ENCODE data around the gene MS4A15.
"Not testable (repeated sequence)": the region's sequence is repeated elsewhere in the genome, so short reads cannot be mapped to it uniquely, and the experiment has no call there.

The MS4A15 gene

GRCh38 chr11:60795291-60795690 lies 38.6 kb downstream of the MS4A15 start:
- Histone ChIP-seq H3K27ac (no peak overlapping the region), H3K4me3 (no peak overlapping the region)

DNA sequence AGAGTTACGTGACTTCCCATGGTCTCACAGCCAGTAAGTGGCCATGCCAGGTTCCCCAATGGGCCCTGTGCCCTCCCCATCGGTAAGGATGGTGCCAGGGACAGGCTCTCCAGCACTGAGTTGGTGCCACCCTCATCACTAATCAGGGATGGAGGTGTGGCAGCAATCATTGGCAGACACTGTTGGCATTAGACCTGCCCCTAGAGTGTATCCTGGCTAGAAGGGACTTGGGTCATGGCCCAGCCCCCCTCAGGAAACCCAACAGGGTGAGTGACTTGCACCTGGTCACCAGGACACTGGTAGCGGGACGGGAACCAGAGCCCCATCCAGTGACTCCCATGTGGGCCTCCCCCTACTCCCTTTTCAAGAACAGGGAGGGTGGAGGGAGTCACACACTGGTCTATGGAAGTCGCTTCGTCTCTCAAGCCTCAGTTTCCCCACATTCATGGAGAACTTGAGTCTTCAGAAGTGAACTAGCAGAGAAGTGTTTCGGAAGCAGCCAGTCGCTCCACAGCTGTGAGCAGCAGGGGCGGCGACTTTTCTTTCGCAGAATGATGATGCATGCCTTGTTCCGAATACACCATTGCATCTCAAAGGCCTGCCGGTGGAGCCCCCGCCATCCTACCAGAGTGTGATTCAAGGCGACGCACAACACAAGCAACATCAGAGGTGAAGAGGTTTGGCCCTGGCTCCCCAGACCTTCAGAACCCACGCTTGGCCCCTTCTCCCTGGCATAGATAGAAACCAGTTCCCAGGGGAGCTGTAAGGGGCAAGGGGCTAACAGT lies 41.4 kb downstream of the MS4A15 start:
- Histone ChIP-seq H3K27ac (no peak overlapping the region), H3K4me3 (no peak overlapping the region)

DNA sequence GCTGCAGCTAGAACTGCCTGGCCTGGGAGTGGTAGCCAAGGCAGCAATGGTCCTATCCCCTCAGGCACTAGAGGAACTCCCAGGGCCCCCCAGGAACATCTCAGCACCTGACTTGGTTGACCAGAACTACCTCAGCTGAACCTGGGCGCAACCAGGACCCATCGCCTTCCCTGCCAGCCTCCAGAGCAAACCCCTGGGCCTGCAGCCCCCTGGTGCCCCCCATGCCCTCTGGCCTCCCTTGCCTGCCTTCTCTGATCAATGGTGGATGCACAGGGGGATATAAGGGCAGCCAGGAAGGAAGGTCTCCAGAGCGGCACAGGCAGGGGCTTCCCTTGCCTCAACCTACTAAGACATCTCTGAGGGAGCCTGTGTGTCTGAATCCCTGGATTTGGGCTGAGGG lies 42.0 kb downstream of the MS4A15 start:
- no peak overlapping the region for H3K27ac ChIP-seq

GRCh38 chr11:60801194-60801593 lies 44.5 kb downstream of the MS4A15 start:
- Histone ChIP-seq H3K4me3 (no peak overlapping the region), H3K27ac (no peak overlapping the region)

More for the DNA sequence above, 42.0 kb downstream of the MS4A15 start:
- H3K4me3 ChIP-seq, result no peak overlapping the region

DNA sequence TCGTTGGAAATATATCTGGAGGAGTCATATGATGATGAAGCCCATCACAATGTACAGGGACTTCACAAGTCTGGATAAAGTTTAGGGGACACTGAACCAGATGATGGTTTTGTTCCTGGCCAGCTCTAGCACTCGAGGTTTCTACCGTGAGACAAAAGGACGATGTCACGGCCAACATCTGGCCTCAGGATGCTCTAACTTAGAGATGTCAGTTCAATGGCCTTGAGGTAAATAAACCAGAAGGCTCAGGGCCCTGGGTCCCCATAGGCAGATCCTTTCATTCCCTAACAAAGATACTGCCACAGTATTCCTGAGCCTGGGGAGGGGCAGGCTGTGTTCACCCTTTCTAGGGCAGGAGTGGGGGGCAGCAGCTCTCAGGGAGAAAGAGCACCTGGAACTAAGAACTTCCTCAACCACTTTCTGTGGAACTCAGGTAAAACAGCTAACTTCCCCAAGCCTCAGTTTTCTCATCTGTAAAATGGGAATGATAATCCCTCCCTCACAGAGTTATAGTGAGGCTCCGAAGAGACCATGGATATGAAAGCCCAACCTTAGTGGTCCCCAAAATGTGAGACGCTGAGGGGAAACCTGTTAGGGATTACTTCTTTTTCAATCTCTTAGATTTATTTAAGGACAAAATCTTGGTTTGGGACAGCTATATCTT lies 46.7 kb downstream of the MS4A15 start:
- H3K4me3 ChIP-seq, result no peak overlapping the region
- H3K27ac ChIP-seq, result no peak overlapping the region

DNA sequence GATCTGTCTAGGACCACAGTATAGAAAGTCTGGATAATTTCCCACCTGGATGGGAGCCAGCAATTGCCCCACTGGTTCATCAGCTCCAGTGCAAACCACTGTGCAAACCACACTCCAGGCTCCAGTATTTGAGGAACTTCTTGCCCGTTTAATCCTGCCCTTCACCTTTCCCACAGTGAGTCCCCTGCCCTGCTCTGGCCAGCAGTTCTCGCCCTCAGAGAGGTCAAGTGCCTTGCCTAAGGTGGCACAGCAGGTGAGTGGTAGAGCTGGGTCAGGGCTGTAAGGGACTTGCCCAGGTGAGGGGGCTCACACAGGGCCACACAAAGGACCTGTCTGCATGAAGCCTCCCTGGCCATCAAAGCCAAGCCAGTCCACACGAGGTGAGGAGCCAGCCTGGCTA lies 52.6 kb downstream of the MS4A15 start:
- Histone ChIP-seq H3K4me3 (no peak overlapping the region), H3K27ac (no peak overlapping the region)

GRCh38 chr11:60809691-60810090 lies 53.0 kb downstream of the MS4A15 start:
- H3K27ac ChIP-seq, result no peak overlapping the region
- no peak overlapping the region for H3K4me3 ChIP-seq

- no peak overlapping the region for H3K27ac ChIP-seq
Measured at GRCh38 chr11:60810151-60810550, 53.5 kb downstream of the MS4A15 start.

DNA sequence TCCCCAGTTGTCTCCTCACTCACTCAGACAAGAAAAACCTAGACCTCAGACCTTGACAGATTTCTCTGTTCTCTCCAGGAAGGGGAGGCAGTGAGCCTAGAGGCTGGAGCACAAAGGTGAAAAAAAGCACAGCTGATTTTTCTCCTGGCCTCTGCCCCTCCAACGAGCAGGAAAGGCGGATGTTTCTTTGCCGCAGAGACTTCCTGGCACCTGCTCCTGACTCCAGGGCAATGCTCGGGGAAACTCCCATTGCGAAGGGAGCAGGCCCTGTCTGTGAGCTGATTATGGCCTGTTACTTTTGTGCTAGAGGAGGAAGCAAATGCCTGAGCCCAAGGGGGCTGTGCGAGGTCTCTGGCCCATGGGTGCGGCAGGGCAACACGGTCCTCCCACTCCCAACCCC lies 53.9 kb downstream of the MS4A15 start:
- Histone ChIP-seq H3K4me3 (no peak overlapping the region), H3K27ac (no peak overlapping the region)

More at GRCh38 chr11:60810151-60810550, 53.5 kb downstream of the MS4A15 start:
- H3K4me3 ChIP-seq, result no peak overlapping the region

GRCh38 chr11:60813324-60813723 lies 56.7 kb downstream of the MS4A15 start:
- Histone ChIP-seq H3K4me3 (no peak overlapping the region), H3K27ac (no peak overlapping the region)

DNA sequence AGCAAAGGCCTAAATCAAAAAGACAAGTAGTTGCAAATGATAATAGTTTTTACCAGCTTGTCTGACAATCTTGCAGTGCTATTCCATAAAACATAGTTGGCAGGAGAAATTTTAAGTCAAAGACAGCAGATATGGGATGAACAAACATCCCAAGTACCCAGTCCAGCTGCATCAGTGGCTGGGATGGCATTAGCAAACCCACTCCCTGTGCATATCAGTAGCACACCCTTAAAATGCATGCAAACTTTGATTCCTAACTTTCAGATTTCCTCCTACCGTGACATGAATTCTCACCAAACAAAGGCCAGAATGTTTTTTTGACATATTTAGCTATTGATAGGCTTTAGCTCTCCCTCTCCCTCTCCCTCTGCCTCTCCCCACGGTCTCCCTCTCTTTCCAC lies 57.4 kb downstream of the MS4A15 start:
- no peak overlapping the region for H3K27ac ChIP-seq

DNA sequence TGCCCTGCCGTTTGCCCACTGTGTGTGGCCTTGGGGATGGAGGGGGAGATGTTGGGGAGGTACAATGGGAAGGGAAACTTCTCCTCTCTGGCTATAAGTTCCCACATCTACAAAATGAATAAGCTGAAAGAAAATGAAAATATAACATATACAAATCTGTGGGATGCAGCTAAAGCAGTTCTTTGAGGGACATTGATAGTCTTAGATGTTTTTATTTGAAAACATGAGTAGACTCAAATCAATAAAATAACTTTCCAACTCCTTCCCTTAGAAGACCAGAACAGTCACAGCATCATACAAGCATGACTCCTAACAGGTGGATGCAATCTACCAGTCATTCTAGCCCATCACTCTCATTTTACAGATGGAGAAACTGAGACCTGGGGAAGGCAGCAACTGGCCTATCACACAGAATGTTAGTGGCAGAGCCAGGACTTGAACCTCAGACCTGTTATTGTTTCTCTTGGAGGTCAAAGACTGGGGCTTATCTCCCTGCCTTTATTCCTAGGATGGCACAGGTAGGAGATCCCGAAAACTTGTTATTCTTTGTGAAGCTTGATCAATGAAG lies 60.0 kb downstream of the MS4A15 start:
- no peak overlapping the region for H3K4me3 ChIP-seq
- H3K27ac ChIP-seq, result no peak overlapping the region

More for the DNA sequence above, 57.4 kb downstream of the MS4A15 start:
- no peak overlapping the region for H3K4me3 ChIP-seq

DNA sequence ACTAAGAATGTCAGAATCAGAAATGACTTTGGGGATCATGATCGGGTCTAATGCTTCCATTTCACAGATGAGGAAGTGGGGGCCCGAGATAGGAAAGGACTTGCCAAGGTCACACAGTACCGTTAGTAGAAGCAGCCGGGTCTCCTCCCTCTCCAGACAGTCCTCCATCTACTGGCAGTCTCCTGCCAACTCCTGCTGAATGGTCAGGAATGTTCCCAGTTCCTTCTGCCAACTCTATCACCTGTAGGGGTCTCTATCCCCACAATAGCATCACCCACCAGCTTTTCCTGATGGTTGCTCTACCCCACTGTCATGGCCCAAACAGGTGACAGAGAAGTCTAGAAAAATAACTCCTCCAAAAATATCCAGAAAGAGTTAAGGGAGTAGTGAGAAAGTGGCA lies 61.4 kb downstream of the MS4A15 start:
- Histone ChIP-seq H3K4me3 (no peak overlapping the region), H3K27ac (no peak overlapping the region)

DNA sequence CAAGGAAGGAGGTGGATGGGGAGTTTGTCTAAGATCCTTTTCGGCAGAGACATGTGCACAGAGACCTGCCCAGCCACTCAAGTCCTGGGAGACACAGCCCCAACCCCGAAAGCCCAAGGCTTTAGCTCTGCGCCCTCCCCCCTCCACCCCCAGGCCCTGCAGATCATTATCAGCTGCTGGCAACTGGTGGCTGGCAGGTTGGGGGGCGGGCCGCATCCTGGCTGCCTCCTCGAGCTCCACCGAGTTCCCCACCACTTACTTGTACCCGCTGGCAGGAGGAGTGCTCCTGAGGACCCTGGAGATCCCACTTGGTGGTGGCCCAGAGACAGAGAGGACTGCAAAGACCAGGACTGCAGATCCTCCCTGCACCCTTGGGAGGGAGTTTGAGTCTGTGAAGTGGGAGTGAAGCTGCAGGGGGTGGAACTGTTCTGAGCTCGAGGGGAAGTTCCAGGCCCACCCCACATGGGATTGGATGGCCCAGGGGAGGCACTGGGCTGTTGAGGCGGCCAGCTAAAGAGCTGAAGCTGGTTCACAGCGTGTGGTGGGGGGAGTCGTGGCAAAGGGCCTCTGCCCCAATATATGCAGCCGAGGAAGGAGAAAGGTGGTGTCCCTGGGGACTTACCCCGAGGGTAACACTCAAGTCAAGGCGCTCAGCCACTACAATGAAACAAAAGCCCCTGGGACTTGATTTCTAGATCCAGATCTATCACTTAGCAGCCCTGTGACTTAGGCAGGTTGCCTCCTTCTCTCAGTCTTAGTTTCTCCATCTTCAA lies 65.3 kb downstream of the MS4A15 start:
- Histone ChIP-seq H3K4me3 (no peak overlapping the region), H3K27ac (no peak overlapping the region)

- H3K27ac ChIP-seq, H3K4me3 ChIP-seq: not testable (repeated sequence)
Measured at GRCh38 chr11:60823745-60824306, 67.2 kb downstream of the MS4A15 start.

- H3K27ac ChIP-seq, result no peak overlapping the region
- no peak overlapping the region for H3K4me3 ChIP-seq
Measured at GRCh38 chr11:60825118-60825517, 68.5 kb downstream of the MS4A15 start.

- Histone ChIP-seq H3K27ac (no peak overlapping the region), H3K4me3 (no peak overlapping the region)
Measured at GRCh38 chr11:60825790-60826189, 69.1 kb downstream of the MS4A15 start.
